Measurements from ENCODE around the gene LUZP1.

The LUZP1 gene

DNA sequence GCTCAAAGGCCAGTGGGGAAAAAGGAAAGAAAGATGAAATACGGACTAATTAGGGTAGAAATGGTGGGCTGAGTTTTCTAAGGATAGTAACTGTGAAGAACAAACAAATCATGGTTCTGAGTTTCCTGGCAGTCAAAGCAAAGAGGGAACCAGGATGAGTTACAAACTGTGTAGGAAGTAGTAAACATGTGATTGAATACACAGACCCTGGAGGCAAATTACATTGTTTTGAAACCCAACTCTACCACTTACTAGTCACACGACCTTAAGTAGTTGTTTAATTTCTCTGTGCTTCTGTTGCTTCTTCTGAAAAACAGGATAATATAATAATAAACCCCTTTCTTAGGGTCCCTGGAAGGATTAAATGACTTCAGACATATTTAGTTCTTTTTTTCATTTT lies 11.2 kb upstream of the LUZP1 start:
- DNase-seq, result no peak
- peaks cover 3% of the 10 kb centered on the region for H3K36me3 Mint-ChIP-seq (ENCODE audit: insufficient read depth)
- no peak overlapping the region for H3K27ac Mint-ChIP-seq
- no peak overlapping the region for H3K4me3 Mint-ChIP-seq
- peaks cover 11 to 16% of the 10 kb centered on the region in 2 donors for H3K4me1 Mint-ChIP-seq (ENCODE audit: low read depth in 2 of 2)
- peaks cover 0 to 6% of the 10 kb centered on the region in 2 donors for H3K27me3 Mint-ChIP-seq
- ATAC-seq (replicated peaks), result no peak
- no peaks in the 10 kb centered on the region for H3K9me3 Mint-ChIP-seq

DNA sequence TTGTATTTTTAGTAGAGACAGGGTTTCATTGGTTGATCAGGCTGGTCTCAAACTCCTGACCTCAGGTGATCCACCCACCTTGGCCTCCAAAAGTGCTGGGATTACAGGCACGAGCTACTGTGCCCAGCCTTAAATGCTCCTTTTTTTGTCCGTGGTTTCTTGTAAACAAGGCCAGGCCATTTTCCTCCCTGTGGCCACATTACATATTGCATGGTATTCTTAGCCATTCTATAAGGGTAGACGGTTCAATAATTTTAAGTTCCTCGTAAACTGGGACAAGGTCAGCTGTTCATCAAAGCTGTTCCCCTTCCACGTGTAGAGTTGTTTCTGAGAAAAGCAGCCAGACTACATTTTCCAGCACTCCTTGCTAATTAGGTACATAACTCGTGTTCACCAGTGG lies 10.3 kb upstream of the LUZP1 start:
- no peak overlapping the region for H3K27ac Mint-ChIP-seq
- peaks cover 3% of the 10 kb centered on the region for H3K36me3 Mint-ChIP-seq (ENCODE audit: insufficient read depth)
- peaks cover 3 to 9% of the 10 kb centered on the region in 2 donors for H3K4me1 Mint-ChIP-seq (ENCODE audit: low read depth in 2 of 2)
- H3K9me3 Mint-ChIP-seq, result no peaks in the 10 kb centered on the region
- DNase-seq (no peak), ATAC-seq (replicated peaks) (no peak)
- peaks cover 0 to 6% of the 10 kb centered on the region in 2 donors for H3K27me3 Mint-ChIP-seq
- H3K4me3 Mint-ChIP-seq, result peak overlapping the region in 1 of 2 donors; percentile 69

DNA sequence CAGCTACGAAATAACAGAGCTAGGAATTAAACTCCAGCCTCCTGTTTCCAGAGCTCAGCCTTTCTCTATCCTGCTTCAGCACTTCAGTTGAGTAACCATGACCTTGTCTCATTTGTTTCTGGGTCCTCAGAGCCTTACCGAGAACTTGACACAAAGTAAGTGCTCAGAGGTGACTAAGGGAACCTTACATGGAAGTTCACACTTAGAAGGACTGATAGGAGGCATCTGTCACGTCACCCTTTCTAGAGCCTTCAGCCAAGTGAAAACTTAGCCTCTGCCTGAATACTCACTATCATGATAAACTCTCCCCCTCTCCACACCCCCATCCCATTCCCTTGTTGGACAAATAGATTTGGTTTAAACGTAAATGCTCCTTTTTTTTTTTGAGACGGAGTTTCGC lies 9.8 kb upstream of the LUZP1 start:
- Mint-ChIP-seq H3K27ac (no peak overlapping the region), H3K4me1 (ENCODE audit: low read depth in 2 of 2) (peaks cover 0 to 6% of the 10 kb centered on the region in 2 donors), H3K4me3 (peak overlapping the region; percentile 69 to 70), H3K36me3 (ENCODE audit: insufficient read depth) (peaks cover 3% of the 10 kb centered on the region), H3K9me3 (no peaks in the 10 kb centered on the region), H3K27me3 (peaks cover 0 to 6% of the 10 kb centered on the region in 2 donors)
- ATAC-seq (replicated peaks) (no peak), DNase-seq (no peak)

DNA sequence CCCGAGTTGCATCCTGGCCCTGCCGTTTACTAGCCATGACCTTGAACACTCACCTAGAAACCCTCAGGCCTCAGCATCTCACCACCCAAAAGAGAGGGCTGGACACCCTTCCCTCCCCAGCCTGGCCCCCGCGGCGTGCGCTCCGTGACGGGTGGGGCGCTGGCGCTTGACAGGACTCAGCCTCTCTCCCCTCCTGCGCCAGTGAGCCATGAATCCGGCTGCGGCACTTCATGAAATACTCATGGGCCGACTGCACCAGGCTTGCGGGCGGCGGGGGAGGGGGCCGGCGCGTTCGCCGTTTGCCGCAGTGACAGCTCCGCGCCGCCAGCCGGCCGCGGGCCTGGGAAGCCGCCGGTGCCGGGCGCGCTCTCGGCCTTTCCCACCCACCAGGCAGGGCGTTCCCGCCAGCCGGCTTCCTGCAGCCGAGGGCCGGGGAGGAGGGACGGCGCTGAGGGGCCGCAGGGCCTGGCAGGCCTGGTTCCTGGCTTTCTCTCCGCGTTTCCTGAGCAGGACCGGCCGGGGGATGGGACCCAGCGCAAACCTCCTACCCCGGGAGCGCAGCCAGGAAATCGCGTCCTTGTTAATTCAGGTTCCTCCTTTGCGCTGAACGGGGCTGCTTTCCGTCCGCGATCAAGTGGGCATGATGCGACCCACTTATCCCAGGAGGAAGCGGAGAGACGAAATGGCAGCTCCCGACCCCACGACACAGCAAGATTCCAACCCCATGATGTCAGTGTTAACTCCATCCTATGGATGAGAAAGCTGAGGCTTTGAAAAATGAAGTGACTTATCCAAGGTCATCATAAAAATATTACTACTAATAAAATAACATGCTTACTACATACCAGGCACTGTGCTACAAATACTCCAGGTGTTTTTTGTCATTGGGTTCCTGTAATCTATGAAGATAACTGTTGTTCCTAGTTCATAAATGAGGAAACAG lies 9.1 kb upstream of the LUZP1 start:
- H3K4me1 Mint-ChIP-seq (ENCODE audit: low read depth in 2 of 2), result peaks cover 0 to 6% of the 10 kb centered on the region in 2 donors
- H3K36me3 Mint-ChIP-seq (ENCODE audit: insufficient read depth), result peaks cover 3% of the 10 kb centered on the region
- H3K27ac Mint-ChIP-seq, result peak overlapping the region in 1 of 2 donors; percentile 68
- no peaks in the 10 kb centered on the region for H3K9me3 Mint-ChIP-seq
- peak overlapping the region; percentile 69 to 70 for H3K4me3 Mint-ChIP-seq
- DNase-seq (peak; percentile 33 to 51 (median 40)), ATAC-seq (replicated peaks) (peak; percentile 90)
- H3K27me3 Mint-ChIP-seq, result peaks cover 0 to 6% of the 10 kb centered on the region in 2 donors

DNA sequence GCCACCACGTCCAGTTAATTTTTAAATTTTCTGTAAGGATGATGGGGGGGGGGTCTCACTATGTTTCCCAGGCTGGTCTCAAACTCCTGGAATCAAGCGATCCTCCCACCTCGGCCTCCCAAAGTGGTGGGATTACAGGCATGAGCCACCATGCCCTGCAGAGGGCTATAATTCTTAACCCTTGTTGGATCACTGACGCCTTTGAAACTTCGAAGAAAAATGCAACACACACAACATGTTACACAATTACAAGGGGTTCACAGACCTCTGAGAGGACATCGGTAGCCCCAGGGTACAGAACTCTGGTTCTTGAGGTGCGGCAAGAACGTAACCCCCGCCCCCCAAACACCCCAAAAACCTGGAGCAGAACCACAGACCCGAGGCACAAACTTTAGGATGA lies 8.4 kb upstream of the LUZP1 start:
- H3K4me3 Mint-ChIP-seq, result peak overlapping the region; percentile 69 to 70
- peaks cover 0 to 6% of the 10 kb centered on the region in 2 donors for H3K4me1 Mint-ChIP-seq (ENCODE audit: low read depth in 2 of 2)
- ATAC-seq (replicated peaks), result no peak
- DNase-seq, result no peak
- peaks cover 0 to 6% of the 10 kb centered on the region in 2 donors for H3K27me3 Mint-ChIP-seq
- peak overlapping the region in 1 of 2 donors; percentile 68 for H3K27ac Mint-ChIP-seq
- peaks cover 3% of the 10 kb centered on the region for H3K36me3 Mint-ChIP-seq (ENCODE audit: insufficient read depth)
- no peaks in the 10 kb centered on the region for H3K9me3 Mint-ChIP-seq

DNA sequence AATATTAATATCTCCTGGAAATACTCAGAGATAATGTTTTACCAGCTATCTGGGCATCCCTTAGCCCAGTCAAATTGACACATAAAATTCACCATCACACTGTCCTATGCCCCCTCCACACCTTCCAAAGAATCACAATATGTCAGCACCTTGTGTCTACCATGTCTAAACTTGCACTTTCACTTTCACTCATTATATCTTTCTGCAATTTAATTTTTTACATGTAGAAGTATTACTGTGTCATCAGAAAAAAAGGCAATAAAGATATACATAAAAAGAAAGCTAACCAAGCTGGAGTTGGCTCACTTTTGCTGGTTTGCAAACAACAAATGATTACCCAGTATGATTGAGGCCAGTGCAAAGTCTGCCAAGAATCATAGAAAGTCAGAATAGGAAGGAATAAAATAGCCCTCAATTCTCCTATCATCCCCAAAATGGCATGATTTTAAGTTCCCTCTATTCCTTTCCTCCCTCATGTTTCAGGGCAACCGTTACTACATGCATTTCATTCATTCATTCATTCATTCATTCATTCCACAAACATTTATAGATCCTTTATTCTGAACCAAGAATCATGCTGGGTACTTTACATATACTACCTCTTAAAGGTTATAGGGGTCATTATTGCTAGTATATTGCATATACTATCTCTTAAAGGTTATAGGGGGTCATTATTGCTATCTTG lies 5.9 kb upstream of the LUZP1 start:
- Mint-ChIP-seq H3K27ac (no peak overlapping the region), H3K4me3 (no peak overlapping the region), H3K27me3 (peaks cover 0 to 6% of the 10 kb centered on the region in 2 donors), H3K36me3 (ENCODE audit: insufficient read depth) (peaks cover 3% of the 10 kb centered on the region), H3K4me1 (ENCODE audit: low read depth in 2 of 2) (peaks cover 3 to 7% of the 10 kb centered on the region in 2 donors), H3K9me3 (no peaks in the 10 kb centered on the region)
- DNase-seq (no peak), ATAC-seq (replicated peaks) (no peak)

DNA sequence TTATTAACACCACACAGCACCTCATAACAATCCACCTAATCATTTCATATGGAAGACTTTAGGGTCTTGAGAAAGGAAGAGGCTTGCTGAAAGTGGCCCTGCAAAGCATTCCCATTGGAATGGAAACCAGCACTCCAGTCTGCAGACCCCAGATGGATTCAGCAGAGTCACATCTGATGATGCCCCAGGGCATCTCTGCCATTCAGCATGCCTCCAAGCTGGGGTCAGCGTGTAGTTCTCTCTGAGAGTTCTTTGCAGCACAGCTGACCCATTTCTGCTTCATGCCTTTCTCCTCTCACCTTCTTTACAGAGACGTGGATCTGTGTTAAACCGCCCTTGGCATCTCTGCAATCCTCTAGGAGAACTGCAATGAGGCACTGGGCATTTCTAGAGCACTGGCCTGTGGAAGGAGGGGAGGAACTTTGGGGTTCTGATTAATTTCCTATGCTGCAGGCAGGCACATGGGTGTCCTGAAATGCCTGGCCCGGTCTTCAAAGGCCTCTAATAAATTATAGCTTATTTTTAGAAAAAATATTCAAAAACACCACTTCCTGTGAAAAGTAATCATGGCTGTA lies 2.6 kb upstream of the LUZP1 start:
- DNase-seq (no peak), ATAC-seq (replicated peaks) (no peak)
- Mint-ChIP-seq H3K9me3 (no peaks in the 10 kb centered on the region), H3K27me3 (no peaks in the 10 kb centered on the region), H3K4me1 (ENCODE audit: low read depth in 2 of 2) (peaks cover 15 to 17% of the 10 kb centered on the region in 2 donors), H3K36me3 (ENCODE audit: insufficient read depth) (peaks cover 12% of the 10 kb centered on the region), H3K4me3 (no peak overlapping the region), H3K27ac (no peak overlapping the region)

DNA sequence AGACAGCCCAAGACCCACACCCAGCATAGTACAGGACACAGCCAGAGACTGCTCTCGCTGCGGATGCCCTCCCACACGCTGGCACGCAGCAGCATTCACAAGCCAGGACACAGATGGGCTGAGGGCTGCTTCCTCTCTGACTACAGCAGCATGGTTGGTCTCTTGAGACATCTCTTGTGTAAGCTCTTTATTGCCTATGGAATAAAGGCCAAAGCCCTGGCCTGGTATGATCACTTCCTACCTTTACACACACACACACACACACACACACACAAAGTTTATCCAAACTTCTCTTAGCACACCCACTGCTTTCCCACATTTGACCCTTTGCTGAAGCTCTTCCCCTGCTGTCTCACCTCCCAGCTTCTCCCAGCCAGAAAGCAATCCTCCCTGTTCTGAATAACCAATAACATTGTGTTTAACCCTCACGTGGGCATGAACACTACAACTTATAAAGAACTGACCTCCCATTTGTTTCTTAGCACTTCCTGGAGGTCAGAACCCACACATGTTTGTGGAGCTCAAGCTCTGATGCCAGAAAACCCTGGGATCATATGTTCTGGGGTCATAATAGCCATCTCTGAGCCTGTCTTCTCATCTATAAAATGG lies 1.2 kb upstream of the LUZP1 start:
- ATAC-seq (replicated peaks) (no peak), DNase-seq (no peak)
- Mint-ChIP-seq H3K9me3 (no peaks in the 10 kb centered on the region), H3K4me3 (peak overlapping the region; percentile 54 to 97), H3K27me3 (no peaks in the 10 kb centered on the region), H3K27ac (no peak overlapping the region), H3K4me1 (ENCODE audit: low read depth in 2 of 2) (peaks cover 18 to 24% of the 10 kb centered on the region in 2 donors), H3K36me3 (ENCODE audit: insufficient read depth) (peaks cover 12% of the 10 kb centered on the region)

DNA sequence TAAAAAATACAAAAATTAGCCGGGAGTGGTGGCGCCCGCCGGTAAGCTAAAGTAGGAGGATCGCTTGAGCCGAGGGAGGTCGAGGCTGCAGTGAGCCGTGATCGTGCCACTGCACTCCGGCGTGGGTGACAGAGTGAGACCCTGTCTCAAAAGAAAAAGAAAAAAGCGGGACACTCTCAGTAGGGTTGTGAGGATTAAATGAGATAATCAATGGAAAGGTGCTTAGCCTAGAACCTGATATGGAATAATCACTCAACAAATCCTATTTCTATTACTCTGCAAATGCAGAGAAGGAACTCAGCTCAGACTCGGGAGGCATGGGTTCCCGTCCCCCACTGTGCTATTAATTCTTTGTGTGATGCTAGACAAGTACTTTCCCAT lies 529 bp upstream of the LUZP1 start:
- Mint-ChIP-seq H3K9me3 (no peaks in the 10 kb centered on the region), H3K4me1 (ENCODE audit: low read depth in 2 of 2) (peaks cover 18 to 24% of the 10 kb centered on the region in 2 donors), H3K27ac (peak overlapping the region; percentile 90 to 95), H3K4me3 (peak overlapping the region; percentile 96 to 97), H3K36me3 (ENCODE audit: insufficient read depth) (peaks cover 13% of the 10 kb centered on the region), H3K27me3 (no peaks in the 10 kb centered on the region)
- no peak for ATAC-seq (replicated peaks)
- no peak for DNase-seq

DNA sequence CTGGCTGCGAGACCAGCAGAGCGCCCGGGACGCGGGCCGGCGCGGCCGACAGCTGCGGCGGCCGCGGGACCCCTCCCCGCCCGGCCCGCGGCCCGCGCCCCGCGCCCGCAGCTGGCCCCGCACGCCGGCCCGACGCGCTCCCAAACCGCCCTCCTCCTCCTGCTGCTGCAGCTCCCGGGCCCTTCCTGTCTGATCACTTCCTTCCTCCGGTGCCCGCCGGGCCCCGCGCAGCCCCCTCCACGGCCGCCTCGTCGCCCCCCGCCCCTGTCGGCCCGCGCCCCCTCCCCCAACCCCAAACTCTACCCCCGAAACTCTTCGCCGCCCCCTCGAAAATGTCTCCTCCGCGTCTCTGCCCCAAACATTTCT lies 594 bp downstream of the LUZP1 start:
- Mint-ChIP-seq H3K4me3 (peak overlapping the region; percentile 96 to 97), H3K9me3 (no peaks in the 10 kb centered on the region), H3K27ac (peak overlapping the region; percentile 90 to 95), H3K27me3 (no peaks in the 10 kb centered on the region), H3K36me3 (ENCODE audit: insufficient read depth) (peaks cover 17% of the 10 kb centered on the region), H3K4me1 (ENCODE audit: low read depth in 2 of 2) (peaks cover 18 to 28% of the 10 kb centered on the region in 2 donors)
- DNase-seq, result no peak
- ATAC-seq (replicated peaks), result peak; percentile 43

DNA sequence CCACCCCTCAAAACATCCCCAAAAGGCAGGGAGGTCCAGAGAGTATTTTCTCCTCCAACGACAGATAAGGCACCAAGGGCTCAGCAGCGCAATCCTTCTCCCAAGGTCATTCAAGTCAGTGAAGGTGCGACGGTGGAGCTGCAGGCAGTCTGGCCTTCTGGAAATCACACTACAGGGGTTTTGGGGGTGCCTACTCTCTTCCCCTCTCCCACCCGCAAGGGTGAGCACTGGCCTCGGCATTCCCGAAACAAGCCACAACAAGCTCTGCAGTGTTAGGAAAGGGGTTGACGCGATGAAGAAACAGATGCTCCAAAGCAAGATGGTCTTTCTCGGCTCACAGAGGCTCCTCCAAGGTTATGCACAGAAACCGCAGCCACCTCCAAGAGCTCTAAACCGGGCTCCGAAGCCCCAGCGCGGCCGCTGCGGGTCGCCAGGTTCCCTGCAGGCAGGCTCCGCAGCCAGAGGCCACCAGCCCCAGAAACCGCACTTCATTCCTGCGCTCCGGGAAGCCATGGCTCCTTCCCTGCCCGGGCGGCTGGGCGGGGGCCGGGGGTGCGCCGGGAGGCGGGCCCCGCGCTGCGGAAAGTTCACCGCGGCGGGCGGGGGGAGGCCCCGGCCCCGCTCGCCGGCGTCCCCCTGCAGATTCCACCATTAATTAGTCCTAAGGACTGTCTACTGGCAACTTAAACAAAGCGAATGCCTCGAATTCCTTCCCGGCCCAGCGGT lies 1.1 kb downstream of the LUZP1 start:
- Mint-ChIP-seq H3K4me1 (ENCODE audit: low read depth in 2 of 2) (peaks cover 18 to 28% of the 10 kb centered on the region in 2 donors), H3K36me3 (ENCODE audit: insufficient read depth) (peaks cover 17% of the 10 kb centered on the region), H3K27ac (peak overlapping the region in 1 of 2 donors; percentile 95), H3K9me3 (no peaks in the 10 kb centered on the region), H3K4me3 (peak overlapping the region; percentile 96 to 97), H3K27me3 (no peaks in the 10 kb centered on the region)
- ATAC-seq (replicated peaks), result peak; percentile 53
- DNase-seq, result peak; percentile 32 to 46 (median 34)

DNA sequence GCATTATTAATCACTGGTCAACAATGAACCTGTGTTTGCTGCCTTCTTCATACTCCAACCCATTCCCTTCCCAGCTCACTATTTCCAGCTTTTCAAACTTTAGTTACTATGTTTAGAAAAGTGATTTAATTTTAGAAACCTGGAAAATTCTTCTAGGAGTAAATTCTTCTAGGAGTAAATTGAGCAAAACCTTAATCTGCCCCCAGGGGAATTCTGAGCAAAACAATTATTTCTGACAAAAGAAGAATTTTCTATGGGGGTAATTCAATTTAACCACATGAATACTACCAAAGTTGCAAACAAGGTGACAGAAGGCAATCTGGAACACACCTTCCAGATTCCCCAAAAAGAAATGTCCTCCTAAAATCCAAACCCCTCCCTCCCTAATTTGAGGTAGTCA lies 1.8 kb downstream of the LUZP1 start:
- no peaks in the 10 kb centered on the region for H3K9me3 Mint-ChIP-seq
- H3K27ac Mint-ChIP-seq, result no peak overlapping the region
- H3K27me3 Mint-ChIP-seq, result no peaks in the 10 kb centered on the region
- peaks cover 17% of the 10 kb centered on the region for H3K36me3 Mint-ChIP-seq (ENCODE audit: insufficient read depth)
- H3K4me3 Mint-ChIP-seq, result peak overlapping the region; percentile 80 to 96
- no peak for ATAC-seq (replicated peaks)
- H3K4me1 Mint-ChIP-seq (ENCODE audit: low read depth in 2 of 2), result peaks cover 20 to 28% of the 10 kb centered on the region in 2 donors
- no peak for DNase-seq

DNA sequence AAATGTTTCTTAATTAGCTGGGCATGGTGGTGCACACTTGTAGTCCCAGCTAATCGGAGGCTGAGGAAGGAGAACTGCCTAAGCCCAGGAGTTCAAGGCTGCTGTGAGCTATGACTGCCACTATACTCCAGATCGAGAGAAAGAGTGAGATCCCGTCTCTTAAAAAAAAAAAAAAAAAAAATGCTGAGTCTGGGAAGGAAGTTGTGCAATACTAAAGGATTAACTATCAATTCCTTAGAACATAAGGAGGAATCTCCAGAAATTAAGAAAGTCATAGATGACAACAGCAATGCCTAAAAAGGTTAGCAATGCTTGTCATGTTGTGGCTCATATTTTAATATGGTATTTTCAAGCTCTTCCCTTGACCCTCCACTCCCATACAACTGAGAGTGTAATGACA lies 5.3 kb downstream of the LUZP1 start:
- Mint-ChIP-seq H3K27me3 (no peaks in the 10 kb centered on the region), H3K4me3 (no peak overlapping the region), H3K36me3 (ENCODE audit: insufficient read depth) (peaks cover 13% of the 10 kb centered on the region), H3K9me3 (no peaks in the 10 kb centered on the region), H3K27ac (no peak overlapping the region), H3K4me1 (ENCODE audit: low read depth in 2 of 2) (peaks cover 22 to 34% of the 10 kb centered on the region in 2 donors)
- DNase-seq (no peak), ATAC-seq (replicated peaks) (no peak)
